Measurements from ENCODE around the gene PRRX2.

PRRX2 gene

GRCh38 chr9:129672702-129673101 is 7.3 kb downstream of the PRRX2 start:
- TF ChIP-seq Cebpa-rat (IDR thresholded peaks at IDR 0.05): no peak
- no peaks in the 10 kb centered on the region; the same call in 1 of the 2 replicates for H4K20me1 ChIP-seq
- H3K36me3 ChIP-seq: no peaks in the 10 kb centered on the region
- H3K27ac ChIP-seq: no peak overlapping the region
- H3K4me3 ChIP-seq: no peak overlapping the region
- H3K4me1 ChIP-seq: 0 out of 2 replicates have a peak, but pooled peaks cover 9% of the 10 kb centered on the region
- peaks cover 2% of the 10 kb centered on the region; the same call in 1 of the 2 replicates for H3K27me3 ChIP-seq
- no peak overlapping the region for H3K9ac ChIP-seq
- no peaks in the 10 kb centered on the region for H3K9me3 ChIP-seq
- H3K4me2 ChIP-seq: no peak overlapping the region

- no peak for TF ChIP-seq Cebpa-rat (IDR thresholded peaks at IDR 0.05)
- no peaks in the 10 kb centered on the region for H3K36me3 ChIP-seq
- H4K20me1 ChIP-seq: no peaks in the 10 kb centered on the region
- no peak overlapping the region for H3K27ac ChIP-seq
- 0 out of 2 replicates have a peak, but pooled peaks cover 9% of the 10 kb centered on the region for H3K4me1 ChIP-seq
- H3K4me3 ChIP-seq: no peak overlapping the region
- no peaks in the 10 kb centered on the region for H3K9me3 ChIP-seq
- H3K9ac ChIP-seq: no peak overlapping the region
- H3K27me3 ChIP-seq: no peaks in the 10 kb centered on the region; the same call in 1 of the 2 replicates
- no peak overlapping the region for H3K4me2 ChIP-seq
Observed at GRCh38 chr9:129673602-129674001, 8.2 kb downstream of the PRRX2 start.

GRCh38 chr9:129674229-129674628 is 8.8 kb downstream of the PRRX2 start:
- TF ChIP-seq Cebpa-rat (IDR thresholded peaks at IDR 0.05): no peak

DNA sequence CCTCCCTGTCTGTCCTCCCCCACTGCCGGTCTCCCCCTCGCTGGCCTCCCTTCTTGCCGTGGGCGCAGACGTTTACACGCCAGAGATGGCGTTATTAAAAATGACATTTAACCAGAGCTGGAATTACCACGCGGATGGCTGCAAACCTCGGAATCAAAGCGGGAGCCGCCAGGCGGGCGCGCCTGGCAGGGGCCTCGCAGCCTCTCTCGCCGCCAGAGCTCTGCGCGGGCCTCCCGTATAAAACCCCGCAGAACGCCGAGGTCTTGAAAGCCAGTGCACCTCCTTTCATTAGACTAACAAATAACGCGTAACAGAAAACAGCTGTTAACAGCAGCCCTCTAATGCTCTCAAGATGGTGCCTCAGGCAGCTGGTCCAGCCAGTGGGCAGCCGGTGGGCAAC is 10.2 kb downstream of the PRRX2 start:
- Histone ChIP-seq H3K36me3 (no peaks in the 10 kb centered on the region), H3K9me3 (no peaks in the 10 kb centered on the region), H4K20me1 (no peaks in the 10 kb centered on the region), H3K27me3 (0 out of 2 replicates have a peak, but pooled peaks cover 6% of the 10 kb centered on the region), H3K4me3 (no peak overlapping the region), H3K4me1 (no peaks in the 10 kb centered on the region), H3K9ac (no peak overlapping the region), H3K27ac (no peak overlapping the region), H3K4me2 (no peak overlapping the region)
- no peak for TF ChIP-seq Cebpa-rat (IDR thresholded peaks at IDR 0.05)

More at GRCh38 chr9:129674229-129674628, 8.8 kb downstream of the PRRX2 start:
- H3K27ac ChIP-seq: no peak overlapping the region
- no peaks in the 10 kb centered on the region for H4K20me1 ChIP-seq
- H3K9me3 ChIP-seq: no peaks in the 10 kb centered on the region
- H3K9ac ChIP-seq: no peak overlapping the region
- H3K36me3 ChIP-seq: no peaks in the 10 kb centered on the region
- H3K4me3 ChIP-seq: no peak overlapping the region
- H3K4me2 ChIP-seq: no peak overlapping the region
- 0 out of 2 replicates have a peak, but pooled peaks cover 9% of the 10 kb centered on the region for H3K4me1 ChIP-seq
- H3K27me3 ChIP-seq: peaks cover under 1% of the 10 kb centered on the region; the same call in 1 of the 2 replicates

- Histone ChIP-seq H3K4me3 (no peak overlapping the region), H3K27ac (no peak overlapping the region), H3K4me2 (no peak overlapping the region), H3K36me3 (no peaks in the 10 kb centered on the region), H3K4me1 (no peaks in the 10 kb centered on the region), H4K20me1 (no peaks in the 10 kb centered on the region), H3K27me3 (0 out of 2 replicates have a peak, but pooled peaks cover 6% of the 10 kb centered on the region), H3K9me3 (no peaks in the 10 kb centered on the region), H3K9ac (no peak overlapping the region)
- TF ChIP-seq Cebpa-rat (IDR thresholded peaks at IDR 0.05): no peak
Observed at GRCh38 chr9:129676287-129676686, 10.8 kb downstream of the PRRX2 start.

DNA sequence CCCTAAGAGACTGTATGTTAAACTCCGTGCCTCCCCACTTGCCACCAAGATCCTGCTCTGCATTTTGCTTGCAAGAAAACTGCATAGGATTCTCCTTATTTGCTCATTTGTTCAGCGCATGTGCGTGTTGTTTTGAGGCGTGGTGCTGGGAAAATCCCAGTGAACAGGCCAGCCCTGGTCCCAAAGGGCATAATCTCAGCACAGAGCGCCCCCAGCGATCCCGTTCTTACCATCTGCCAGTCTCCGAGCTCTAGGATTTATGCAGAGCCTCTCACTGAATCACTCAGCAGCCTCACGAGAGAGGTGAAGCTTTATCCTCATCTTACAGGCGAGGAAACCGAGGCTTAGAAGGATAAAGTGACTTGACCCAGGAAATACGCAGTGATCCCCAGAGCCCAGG is 11.5 kb downstream of the PRRX2 start:
- no peaks in the 10 kb centered on the region for H4K20me1 ChIP-seq
- H3K27me3 ChIP-seq: 0 out of 2 replicates have a peak, but pooled peaks cover 6% of the 10 kb centered on the region
- no peak overlapping the region for H3K4me2 ChIP-seq
- TF ChIP-seq Cebpa-rat (IDR thresholded peaks at IDR 0.05): no peak
- no peak overlapping the region for H3K27ac ChIP-seq
- H3K4me1 ChIP-seq: no peaks in the 10 kb centered on the region
- no peaks in the 10 kb centered on the region for H3K36me3 ChIP-seq
- no peak overlapping the region for H3K9ac ChIP-seq
- no peak overlapping the region for H3K4me3 ChIP-seq
- no peaks in the 10 kb centered on the region for H3K9me3 ChIP-seq

- no peak overlapping the region for H3K4me3 ChIP-seq
- no peaks in the 10 kb centered on the region for H3K36me3 ChIP-seq
- no peak for TF ChIP-seq Cebpa-rat (IDR thresholded peaks at IDR 0.05)
- H3K4me2 ChIP-seq: no peak overlapping the region
- no peak overlapping the region for H3K9ac ChIP-seq
- no peaks in the 10 kb centered on the region for H3K4me1 ChIP-seq
- H3K27me3 ChIP-seq: 0 out of 2 replicates have a peak, but pooled peaks cover 6% of the 10 kb centered on the region
- H4K20me1 ChIP-seq: no peaks in the 10 kb centered on the region
- H3K27ac ChIP-seq: no peak overlapping the region
- H3K9me3 ChIP-seq: no peaks in the 10 kb centered on the region
Observed at GRCh38 chr9:129677456-129677855, 12.0 kb downstream of the PRRX2 start.

GRCh38 chr9:129678844-129679243 is 13.4 kb downstream of the PRRX2 start:
- H3K27me3 ChIP-seq: 0 out of 2 replicates have a peak, but pooled peaks cover 6% of the 10 kb centered on the region
- no peaks in the 10 kb centered on the region for H3K4me1 ChIP-seq
- no peaks in the 10 kb centered on the region for H3K36me3 ChIP-seq
- no peaks in the 10 kb centered on the region for H4K20me1 ChIP-seq
- no peak overlapping the region for H3K9ac ChIP-seq
- no peak overlapping the region for H3K27ac ChIP-seq
- H3K4me2 ChIP-seq: no peak overlapping the region
- TF ChIP-seq Cebpa-rat (IDR thresholded peaks at IDR 0.05): no peak
- no peak overlapping the region for H3K4me3 ChIP-seq
- H3K9me3 ChIP-seq: no peaks in the 10 kb centered on the region

GRCh38 chr9:129679537-129679936 is 14.1 kb downstream of the PRRX2 start:
- H3K4me1 ChIP-seq: no peaks in the 10 kb centered on the region
- TF ChIP-seq Cebpa-rat (IDR thresholded peaks at IDR 0.05): no peak
- no peak overlapping the region for H3K9ac ChIP-seq
- H3K4me2 ChIP-seq: no peak overlapping the region
- no peak overlapping the region for H3K27ac ChIP-seq
- H4K20me1 ChIP-seq: no peaks in the 10 kb centered on the region
- 0 out of 2 replicates have a peak, but pooled peaks cover 6% of the 10 kb centered on the region for H3K27me3 ChIP-seq
- no peaks in the 10 kb centered on the region for H3K36me3 ChIP-seq
- no peaks in the 10 kb centered on the region for H3K9me3 ChIP-seq
- H3K4me3 ChIP-seq: no peak overlapping the region

- H3K9ac ChIP-seq: no peak overlapping the region
- 0 out of 2 replicates have a peak, but pooled peaks cover 6% of the 10 kb centered on the region for H3K27me3 ChIP-seq
Observed at GRCh38 chr9:129681924-129682323, 16.5 kb downstream of the PRRX2 start.

More at GRCh38 chr9:129681924-129682323, 16.5 kb downstream of the PRRX2 start:
- Histone ChIP-seq H3K27ac (no peak overlapping the region), H3K9me3 (no peaks in the 10 kb centered on the region), H4K20me1 (no peaks in the 10 kb centered on the region), H3K4me1 (no peaks in the 10 kb centered on the region), H3K36me3 (no peaks in the 10 kb centered on the region), H3K4me3 (no peak overlapping the region), H3K4me2 (no peak overlapping the region)
- no peak for TF ChIP-seq Cebpa-rat (IDR thresholded peaks at IDR 0.05)

Data from BLaER1 (cell line).